ENCODE results near the gene NKIRAS2. TPM values are rescaled to one million over a fixed set of nuclear protein-coding genes. Genes with fewer than 3 reads are reported as not detected.

The NKIRAS2 gene
- total RNA-seq, 1 experiment from 2014 or later, result 22.4 TPM

DNA sequence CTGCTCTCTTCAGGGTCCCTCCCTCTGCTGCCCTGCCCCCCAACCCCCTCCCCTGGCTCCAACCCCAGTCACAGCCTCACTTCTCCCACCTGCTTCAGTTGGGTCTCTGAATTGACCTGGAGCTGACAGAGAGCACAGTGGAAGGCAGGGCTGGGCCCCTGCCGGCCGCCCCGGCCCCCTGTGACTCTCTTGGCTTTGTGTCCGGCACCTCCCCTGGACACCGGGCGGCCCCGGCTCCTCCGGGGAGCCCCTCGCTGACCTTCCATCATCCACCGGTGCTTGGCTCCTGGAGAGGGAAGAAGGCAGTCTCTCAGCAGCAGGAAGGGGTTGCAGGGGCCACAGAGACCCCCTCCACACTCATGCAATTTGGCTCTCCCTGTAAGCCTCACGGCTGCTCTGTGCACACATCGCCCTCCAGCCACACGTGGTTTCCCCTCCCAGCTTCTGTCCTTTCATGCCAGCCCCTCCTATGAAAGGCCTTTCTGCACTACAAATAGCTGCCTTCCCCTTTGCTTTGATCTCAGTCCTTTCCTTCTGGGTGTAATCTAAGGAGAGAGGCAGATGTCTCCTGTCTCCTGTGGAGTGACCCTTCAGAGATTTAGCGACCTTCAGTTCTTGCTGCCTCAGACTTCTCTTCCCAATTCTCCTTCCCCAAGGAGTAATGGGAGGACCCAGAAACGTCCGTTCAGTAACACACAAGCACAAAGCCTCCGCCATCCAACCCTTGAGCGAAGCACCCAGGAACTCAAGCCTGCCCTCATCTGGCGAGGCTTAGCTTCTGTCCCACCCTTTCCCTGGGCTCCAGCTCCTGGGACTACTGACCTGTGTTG is 8.3 kb downstream of the NKIRAS2 start:
- ChIA-PET CTCF (interaction anchor here (0.6 to 1.0 kb wide), 2 partner anchors 10 to 526 kb away, joined by 3 to 6 read pairs; no protein-coding TSS in a partner anchor), POLR2A (no interaction called here)
- no peaks in the 10 kb centered on the region for H3K36me3 ChIP-seq (ENCODE audit: control insufficient read depth, insufficient read depth, low read length)
- no peaks in the 10 kb centered on the region for H3K9me3 ChIP-seq (ENCODE audit: control insufficient read depth, insufficient read depth, low read depth, low read length)
- H3K27ac ChIP-seq (ENCODE audit: low read length), result no peak overlapping the region
- no peak overlapping the region for H3K4me3 ChIP-seq (ENCODE audit: low read depth in 2 of 2, low read length in 2 of 2)
- ATAC-seq (0 out of 2 replicates have a peak, but pooled peaks have one; percentile 38), DNase-seq (ENCODE audit: low read depth, low spot score) (no peak)
- intact Hi-C loops (cut with micrococcal nuclease; ENCODE audit: unreplicated experiment), result loop anchor here (5.0 kb wide), 1 partner anchor 74 kb away; no protein-coding TSS in a partner anchor
- in situ Hi-C loops (cut with HindIII; ENCODE audit: low pct_unique_long_range_greater_than_20kb, low sequenced_read_pairs), result no loop called here
- H3K4me1 ChIP-seq (ENCODE audit: control insufficient read depth, insufficient read depth, low read length), result peaks cover 5% of the 10 kb centered on the region; the same call in 1 of the 2 replicates
- no TSS peak for BruUV-seq (replicated peaks)
- H3K27me3 ChIP-seq (ENCODE audit: control insufficient read depth, insufficient read depth, low read length), result no peaks in the 10 kb centered on the region
- TF ChIP-seq, protein P1, sequence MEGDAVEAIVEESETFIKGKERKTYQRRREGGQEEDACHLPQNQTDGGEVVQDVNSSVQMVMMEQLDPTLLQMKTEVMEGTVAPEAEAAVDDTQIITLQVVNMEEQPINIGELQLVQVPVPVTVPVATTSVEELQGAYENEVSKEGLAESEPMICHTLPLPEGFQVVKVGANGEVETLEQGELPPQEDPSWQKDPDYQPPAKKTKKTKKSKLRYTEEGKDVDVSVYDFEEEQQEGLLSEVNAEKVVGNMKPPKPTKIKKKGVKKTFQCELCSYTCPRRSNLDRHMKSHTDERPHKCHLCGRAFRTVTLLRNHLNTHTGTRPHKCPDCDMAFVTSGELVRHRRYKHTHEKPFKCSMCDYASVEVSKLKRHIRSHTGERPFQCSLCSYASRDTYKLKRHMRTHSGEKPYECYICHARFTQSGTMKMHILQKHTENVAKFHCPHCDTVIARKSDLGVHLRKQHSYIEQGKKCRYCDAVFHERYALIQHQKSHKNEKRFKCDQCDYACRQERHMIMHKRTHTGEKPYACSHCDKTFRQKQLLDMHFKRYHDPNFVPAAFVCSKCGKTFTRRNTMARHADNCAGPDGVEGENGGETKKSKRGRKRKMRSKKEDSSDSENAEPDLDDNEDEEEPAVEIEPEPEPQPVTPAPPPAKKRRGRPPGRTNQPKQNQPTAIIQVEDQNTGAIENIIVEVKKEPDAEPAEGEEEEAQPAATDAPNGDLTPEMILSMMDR (IDR thresholded peaks at IDR 0.05), result peak; percentile 52; the same call in 1 of the 2 replicates
- TF ChIP-seq SIN3A (IDR thresholded peaks at IDR 0.05; ENCODE audit: borderline replicate concordance, insufficient read depth, low read depth, low read length), result no peak

- in situ Hi-C loops (cut with HindIII; ENCODE audit: low pct_unique_long_range_greater_than_20kb, low sequenced_read_pairs), result no loop called here
- no TSS peak for BruUV-seq (replicated peaks)
- H3K4me3 ChIP-seq (ENCODE audit: low read depth in 2 of 2, low read length in 2 of 2), result no peak overlapping the region
- H3K4me1 ChIP-seq (ENCODE audit: control insufficient read depth, insufficient read depth, low read length), result peaks cover 5% of the 10 kb centered on the region; the same call in 1 of the 2 replicates
- TF ChIP-seq SIN3A (IDR thresholded peaks at IDR 0.05; ENCODE audit: borderline replicate concordance, insufficient read depth, low read depth, low read length) (no peak), TCF7L2 (IDR thresholded peaks at IDR 0.05; ENCODE audit: low read depth, low read length) (no peak)
- TF ChIP-seq, protein P1 (IDR thresholded peaks at IDR 0.05), result no peak
- TF ChIP-seq, protein P2, sequence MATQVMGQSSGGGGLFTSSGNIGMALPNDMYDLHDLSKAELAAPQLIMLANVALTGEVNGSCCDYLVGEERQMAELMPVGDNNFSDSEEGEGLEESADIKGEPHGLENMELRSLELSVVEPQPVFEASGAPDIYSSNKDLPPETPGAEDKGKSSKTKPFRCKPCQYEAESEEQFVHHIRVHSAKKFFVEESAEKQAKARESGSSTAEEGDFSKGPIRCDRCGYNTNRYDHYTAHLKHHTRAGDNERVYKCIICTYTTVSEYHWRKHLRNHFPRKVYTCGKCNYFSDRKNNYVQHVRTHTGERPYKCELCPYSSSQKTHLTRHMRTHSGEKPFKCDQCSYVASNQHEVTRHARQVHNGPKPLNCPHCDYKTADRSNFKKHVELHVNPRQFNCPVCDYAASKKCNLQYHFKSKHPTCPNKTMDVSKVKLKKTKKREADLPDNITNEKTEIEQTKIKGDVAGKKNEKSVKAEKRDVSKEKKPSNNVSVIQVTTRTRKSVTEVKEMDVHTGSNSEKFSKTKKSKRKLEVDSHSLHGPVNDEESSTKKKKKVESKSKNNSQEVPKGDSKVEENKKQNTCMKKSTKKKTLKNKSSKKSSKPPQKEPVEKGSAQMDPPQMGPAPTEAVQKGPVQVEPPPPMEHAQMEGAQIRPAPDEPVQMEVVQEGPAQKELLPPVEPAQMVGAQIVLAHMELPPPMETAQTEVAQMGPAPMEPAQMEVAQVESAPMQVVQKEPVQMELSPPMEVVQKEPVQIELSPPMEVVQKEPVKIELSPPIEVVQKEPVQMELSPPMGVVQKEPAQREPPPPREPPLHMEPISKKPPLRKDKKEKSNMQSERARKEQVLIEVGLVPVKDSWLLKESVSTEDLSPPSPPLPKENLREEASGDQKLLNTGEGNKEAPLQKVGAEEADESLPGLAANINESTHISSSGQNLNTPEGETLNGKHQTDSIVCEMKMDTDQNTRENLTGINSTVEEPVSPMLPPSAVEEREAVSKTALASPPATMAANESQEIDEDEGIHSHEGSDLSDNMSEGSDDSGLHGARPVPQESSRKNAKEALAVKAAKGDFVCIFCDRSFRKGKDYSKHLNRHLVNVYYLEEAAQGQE (IDR thresholded peaks at IDR 0.05; ENCODE audit: insufficient read depth in 1 of 2, low read depth in 2 of 2, low read length in 1 of 2), result no peak
- ChIA-PET POLR2A (no interaction called here), CTCF (interaction anchor here (1.0 kb wide), 1 partner anchor 10 kb away, joined by 3 read pairs; no protein-coding TSS in a partner anchor)
- H3K36me3 ChIP-seq (ENCODE audit: control insufficient read depth, insufficient read depth, low read length), result no peaks in the 10 kb centered on the region
- no peaks in the 10 kb centered on the region for H3K9me3 ChIP-seq (ENCODE audit: control insufficient read depth, insufficient read depth, low read depth, low read length)
- ATAC-seq (no peak), DNase-seq (ENCODE audit: low read depth, low spot score) (no peak)
- H3K27ac ChIP-seq (ENCODE audit: low read length), result no peak overlapping the region
- H3K27me3 ChIP-seq (ENCODE audit: control insufficient read depth, insufficient read depth, low read length), result no peaks in the 10 kb centered on the region
- intact Hi-C loops (cut with micrococcal nuclease; ENCODE audit: unreplicated experiment), result loop anchor here (5.0 kb wide), 1 partner anchor 74 kb away; no protein-coding TSS in a partner anchor
Observed at GRCh38 chr17:42028791-42029127, 8.9 kb downstream of the NKIRAS2 start.
